Pulmonary artery endothelial cell (primary cell): ENCODE results near the gene RSPH1. TPM values are rescaled to one million over a fixed set of nuclear protein-coding genes. Genes with fewer than 3 reads are reported as not detected.

ENCODE experiments used
- DNase-seq: peaks from one replicate; pipeline ENCODE4 v3.0.0-alpha.2; 2011; ENCODE audit warnings: low read depth, low spot score
- total RNA-seq: library from RNA; depleted of rRNA; stranded (reverse); fragments of >200 nt; gene quantifications from 2 replicates; pipeline ENCODE4 v1.2.3, GENCODE V29; 2014

RSPH1 gene
- total RNA-seq, 1 donor from 2014 or later: 0.07 TPM

DNA sequence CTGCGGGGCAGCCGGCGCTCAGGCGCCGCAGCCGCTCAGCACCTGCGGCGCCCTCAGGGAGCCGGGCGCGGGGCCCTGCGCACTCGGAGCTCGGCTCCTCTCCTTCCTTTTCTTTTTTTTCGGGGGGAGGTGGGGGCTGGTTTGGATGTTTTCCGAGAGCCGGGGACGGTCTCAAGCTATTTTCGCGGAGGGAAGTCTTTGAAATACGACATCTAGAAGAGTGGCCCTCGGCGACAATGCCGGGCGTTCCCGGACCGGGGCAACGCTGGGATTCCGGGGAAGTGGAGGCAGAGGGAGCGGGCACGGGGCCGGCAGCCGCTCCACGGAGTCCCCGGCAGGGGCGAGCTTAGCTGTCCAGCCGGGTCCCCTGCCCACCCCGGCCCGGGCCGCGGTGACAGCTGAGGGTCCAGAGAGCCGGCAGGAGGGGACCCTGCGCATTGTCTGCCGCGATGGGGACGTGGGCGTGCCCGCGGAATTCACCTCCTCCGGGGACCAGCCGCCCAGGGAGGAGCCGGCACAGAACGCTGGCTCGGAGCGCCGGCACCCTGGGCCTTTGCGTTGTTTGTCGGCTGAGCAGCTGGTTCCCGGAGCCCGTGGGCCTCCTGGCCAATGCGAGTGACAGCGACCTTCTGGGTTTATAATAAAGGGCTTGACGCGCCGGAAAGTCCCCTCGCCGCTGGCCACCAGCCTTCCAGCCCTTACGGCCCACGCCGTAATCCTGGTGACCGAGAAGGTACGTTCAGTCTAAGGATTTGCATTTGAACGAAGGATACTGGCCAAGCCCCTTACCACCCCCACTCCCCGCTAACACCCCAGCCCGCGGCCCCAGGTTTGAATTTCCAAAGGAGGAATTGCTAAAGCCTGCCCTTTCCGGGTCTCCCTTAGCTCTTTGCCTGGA, 18.2 kb upstream of the RSPH1 start:
- DNase-seq: no peak

- no peak for DNase-seq
Observed at GRCh38 chr21:42513151-42513984, 17.3 kb upstream of the RSPH1 start, which contains the start of gene SLC37A1. SLC37A1 (plus strand) TSS chr21:42513852; CDS start chr21:42518455, 4,603 bp downstream.

- DNase-seq: no peak
Observed at GRCh38 chr21:42512346-42513034, 16.5 kb upstream of the RSPH1 start.

- no peak for DNase-seq
Observed at GRCh38 chr21:42509244-42509643, 13.2 kb upstream of the RSPH1 start.

DNA sequence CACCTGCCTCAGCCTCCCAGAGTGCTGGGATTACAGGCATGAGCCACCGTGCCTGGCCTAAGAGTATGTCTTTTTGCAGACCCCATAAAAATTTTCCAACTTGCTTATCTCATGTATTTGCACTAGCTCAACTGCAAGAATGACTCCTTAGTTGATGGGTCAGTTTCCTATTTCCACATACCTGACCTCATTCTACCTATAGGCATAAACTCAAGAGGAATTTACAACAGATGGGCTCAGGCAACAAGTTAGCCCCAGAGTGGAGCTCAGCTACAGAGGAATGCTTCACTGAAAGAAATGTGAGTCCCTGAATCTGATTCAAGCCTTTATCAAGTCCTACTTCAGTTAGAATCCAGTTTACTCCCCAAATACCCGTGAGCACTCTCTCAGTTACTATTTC, 12.3 kb upstream of the RSPH1 start:
- no peak for DNase-seq

- DNase-seq: no peak
Observed at GRCh38 chr21:42507418-42507817, 11.4 kb upstream of the RSPH1 start.

- DNase-seq: no peak
Observed at GRCh38 chr21:42505090-42505726, 9.2 kb upstream of the RSPH1 start.

DNA sequence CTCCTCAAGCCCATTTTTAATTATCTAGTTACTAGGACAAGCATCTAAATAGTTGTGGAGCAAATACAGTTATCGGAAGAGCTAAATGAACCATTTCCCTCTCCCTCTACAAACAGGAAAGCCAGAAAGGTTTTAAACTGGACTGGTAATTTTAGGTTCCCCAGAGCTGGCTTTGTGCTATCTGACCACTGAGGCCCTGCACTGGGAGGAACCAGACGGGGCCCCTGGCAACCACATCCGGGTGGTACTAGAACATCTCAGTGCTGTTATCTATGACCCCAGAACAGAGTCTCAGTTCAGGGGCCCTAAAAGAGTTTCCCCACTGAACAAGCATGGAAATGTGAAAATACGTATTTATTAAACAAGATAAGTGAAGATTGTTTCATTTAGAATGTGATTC, 7.7 kb upstream of the RSPH1 start:
- no peak for DNase-seq

GRCh38 chr21:42500736-42501135, 4.7 kb upstream of the RSPH1 start:
- no peak for DNase-seq

DNA sequence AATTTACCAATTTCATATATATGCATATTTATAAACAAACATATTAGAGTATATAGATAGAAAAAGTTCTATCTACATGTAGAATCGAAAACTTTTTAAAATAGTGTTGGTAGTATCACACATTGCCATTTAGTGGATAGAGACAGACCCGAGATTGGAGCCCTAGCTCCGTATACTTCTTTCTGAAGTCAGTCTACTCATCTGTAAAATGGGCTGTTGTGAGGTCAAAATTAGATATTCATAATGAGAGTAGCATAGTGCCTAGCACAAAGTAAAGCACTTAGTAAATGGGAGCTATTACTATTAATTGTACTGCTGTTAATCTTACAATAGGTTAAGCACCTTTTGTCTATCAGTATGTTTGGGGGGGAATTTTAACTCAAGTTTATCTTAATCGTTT, 4.2 kb upstream of the RSPH1 start:
- DNase-seq: no peak

DNA sequence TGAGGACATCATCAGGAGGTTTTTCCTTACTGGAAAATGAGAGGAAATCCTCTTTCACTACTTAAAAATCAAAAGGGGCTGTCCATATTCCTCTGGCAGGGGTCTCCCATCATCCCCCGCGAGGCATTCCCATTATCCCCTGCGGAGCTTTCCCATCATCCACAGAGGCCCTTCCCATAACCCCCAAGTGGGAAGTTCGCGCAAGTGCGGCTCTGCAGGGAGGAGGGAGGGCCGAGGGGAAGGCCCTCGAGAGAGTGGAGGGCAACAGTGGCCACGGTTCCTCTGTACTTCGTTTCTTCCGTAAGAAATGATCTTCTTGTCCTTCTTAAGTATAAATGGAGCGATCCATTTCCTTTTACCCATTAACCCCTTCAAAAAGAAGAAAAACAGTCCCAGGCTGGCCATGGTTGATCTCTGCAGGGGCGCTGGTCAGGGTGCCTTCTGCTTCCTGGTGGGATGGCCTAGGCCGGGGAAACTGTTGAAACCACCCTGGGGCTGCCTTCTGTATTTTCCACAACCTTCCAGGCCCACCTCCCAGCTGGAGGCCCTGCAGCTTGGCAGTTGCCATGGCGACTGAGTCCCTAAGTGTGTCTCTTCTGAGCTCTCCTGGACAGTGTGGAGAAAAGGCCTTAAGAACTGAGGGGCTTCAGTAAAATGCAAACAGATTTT, 3.6 kb upstream of the RSPH1 start:
- DNase-seq: no peak

DNA sequence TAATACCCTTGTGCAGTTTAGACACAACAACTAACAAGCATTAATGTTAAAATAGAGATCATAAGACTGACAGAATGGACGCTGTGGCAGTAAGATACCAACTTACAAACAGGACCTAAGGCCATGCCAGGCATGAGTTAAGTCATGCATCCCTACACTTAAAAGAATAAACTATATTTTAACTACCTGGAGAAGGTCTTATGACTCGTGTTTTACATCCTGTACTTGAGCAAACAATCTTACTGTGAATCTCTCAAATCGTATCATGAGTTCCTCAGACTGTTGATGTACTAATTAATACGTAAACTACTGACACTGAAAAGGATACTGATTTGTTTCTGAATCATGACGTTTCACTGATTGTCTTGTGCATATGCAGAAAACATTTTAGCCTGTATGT, 2.0 kb upstream of the RSPH1 start:
- DNase-seq: no peak

- no peak for DNase-seq
Observed at GRCh38 chr21:42496839-42497202, 797 bp upstream of the RSPH1 start.

DNA sequence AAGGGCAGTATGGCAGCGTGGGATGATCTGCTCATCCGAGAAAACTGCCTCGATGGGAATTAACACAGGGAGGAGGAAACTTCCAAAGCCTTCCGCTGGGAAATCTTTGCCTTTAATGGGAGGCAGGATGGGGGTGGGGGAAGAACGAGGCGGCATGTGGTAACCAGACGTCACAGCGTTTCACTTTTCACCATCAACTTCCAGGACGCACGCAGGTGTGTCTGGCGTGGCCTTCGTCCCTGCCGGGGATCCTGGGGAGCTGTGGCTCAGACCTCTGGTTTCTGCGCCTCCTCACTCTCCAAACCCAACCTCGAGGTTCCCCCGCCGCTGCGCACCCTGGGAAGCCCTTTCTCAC, 282 bp downstream of the RSPH1 start:
- no peak for DNase-seq

DNA sequence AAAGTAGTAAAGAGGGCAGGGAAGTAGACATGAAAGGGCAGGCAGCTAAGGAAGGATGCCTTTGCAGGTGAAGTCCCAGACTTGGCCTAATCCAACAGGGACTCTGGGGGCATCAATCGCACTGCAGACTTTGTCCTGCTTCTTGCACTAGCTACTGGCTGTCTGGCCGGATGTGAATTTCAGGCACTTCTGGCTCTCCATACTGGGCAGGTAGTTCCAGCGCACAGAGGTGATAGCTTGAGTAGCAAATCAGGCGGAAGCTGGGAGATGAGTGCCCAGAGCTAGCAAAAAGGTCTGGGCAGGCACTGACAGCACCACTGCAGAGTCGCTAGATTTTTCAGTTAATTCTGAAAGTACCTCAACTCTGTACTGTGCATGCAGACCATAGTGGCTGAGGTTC, 997 bp downstream of the RSPH1 start:
- no peak for DNase-seq

DNA sequence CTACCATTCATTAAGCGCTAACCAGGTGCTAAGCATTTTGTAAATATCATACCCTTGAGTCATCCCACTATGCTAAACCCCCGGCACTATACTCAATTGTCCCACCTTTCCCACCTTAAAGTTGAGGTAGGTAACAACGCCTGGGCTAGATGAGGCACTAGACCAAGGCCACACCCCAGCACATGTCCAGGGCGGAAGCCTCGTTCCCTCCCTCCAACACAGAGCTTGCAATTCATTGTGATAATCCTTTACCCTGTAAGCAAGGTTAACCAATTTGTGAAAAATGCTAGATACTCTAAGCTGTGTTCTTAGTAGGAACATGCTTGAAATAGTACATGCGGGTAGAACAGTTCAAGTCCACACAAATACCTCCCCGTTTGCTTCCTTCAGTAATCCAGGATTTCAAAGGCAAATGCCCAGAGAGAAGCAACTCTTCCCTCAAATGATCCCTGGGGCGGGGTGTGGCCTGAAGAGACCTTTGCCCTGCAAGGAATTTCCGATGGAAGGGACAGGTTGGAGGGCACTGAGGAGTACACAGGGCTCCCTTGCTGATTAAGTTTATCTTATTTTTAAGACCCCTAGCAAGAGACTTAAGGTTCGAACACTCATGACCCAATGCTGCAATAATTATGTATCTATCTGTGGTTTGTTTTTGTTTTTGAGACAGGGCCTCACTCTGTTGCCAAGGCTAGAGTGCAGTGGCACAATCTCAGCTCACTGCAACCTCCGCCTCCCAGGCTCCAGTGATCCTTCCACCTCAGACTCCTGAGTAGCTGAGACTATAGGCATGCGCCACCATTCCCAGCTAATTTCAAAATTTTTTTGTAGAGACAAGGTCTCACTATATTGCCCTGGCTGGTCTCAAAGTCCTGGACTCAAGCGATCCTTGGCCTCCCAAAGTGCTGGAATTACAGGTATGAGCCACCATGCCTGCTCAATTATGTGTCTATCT, 2.6 kb downstream of the RSPH1 start:
- no peak for DNase-seq

DNA sequence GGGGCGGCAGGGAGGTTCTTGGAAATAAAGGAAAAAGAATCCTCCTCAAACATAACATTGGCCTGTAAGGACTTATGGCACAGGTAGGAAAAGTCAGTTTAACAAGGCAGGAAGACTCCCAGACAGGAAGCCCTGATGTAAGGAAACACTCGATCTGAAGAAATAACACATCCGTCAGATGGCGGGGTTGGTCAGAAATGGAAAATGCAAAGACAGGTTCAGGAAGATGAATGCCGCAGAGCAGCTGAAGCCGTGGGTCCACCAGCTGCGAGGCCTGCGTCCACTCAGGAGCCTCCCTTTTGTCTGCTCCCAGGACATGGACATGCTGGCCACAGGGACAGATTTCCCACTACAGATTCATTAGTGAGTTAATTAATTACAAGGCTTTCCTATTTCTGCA, 3.8 kb downstream of the RSPH1 start:
- DNase-seq: no peak

DNA sequence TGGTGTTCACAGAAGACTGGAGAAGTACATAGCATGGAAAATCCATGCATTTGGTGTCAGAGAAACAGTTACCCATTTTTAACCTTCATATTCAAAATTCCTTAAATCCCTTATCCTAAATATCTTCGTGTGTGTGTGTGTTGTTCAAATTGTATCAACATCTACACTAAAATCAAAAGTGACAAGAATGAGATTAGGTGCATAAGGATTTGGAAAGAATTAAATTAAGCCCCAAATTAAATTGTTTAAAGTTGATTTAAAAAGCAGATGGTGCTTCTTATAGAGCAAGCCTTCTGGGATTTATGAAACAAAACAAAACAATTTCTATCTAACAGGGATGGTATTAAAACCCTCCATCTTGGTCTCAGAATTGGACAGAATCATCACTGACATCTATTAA, 4.7 kb downstream of the RSPH1 start:
- no peak for DNase-seq

- no peak for DNase-seq
Observed at GRCh38 chr21:42490720-42491119, 5.3 kb downstream of the RSPH1 start.

DNA sequence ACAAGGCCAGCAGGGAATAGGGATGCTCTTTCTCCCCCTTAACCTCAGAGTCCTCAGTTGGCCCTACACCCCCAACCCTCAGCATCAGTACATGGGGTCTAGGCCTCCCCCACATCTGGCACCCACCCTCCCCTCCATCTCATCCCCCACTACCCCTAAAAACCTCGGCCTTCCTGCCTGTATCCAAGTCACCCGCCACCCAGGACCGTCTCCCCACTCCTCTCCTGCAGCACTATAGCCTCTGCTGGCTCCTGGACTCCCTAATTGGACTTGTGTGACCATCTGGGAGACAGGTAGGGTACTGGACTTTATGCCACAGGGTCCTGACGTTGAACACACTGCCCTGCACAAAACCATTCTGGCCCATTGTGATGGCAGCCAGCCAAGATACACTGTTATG, 6.0 kb downstream of the RSPH1 start:
- DNase-seq: no peak
